Measurements from ENCODE around the gene MAP2K7.

Gene MAP2K7

GRCh38 chr19:7922836-7923195, 19.1 kb downstream of the MAP2K7 start:
- DNase-seq (ENCODE audit: low read depth) = no peak
- TF ChIP-seq, protein P1, sequence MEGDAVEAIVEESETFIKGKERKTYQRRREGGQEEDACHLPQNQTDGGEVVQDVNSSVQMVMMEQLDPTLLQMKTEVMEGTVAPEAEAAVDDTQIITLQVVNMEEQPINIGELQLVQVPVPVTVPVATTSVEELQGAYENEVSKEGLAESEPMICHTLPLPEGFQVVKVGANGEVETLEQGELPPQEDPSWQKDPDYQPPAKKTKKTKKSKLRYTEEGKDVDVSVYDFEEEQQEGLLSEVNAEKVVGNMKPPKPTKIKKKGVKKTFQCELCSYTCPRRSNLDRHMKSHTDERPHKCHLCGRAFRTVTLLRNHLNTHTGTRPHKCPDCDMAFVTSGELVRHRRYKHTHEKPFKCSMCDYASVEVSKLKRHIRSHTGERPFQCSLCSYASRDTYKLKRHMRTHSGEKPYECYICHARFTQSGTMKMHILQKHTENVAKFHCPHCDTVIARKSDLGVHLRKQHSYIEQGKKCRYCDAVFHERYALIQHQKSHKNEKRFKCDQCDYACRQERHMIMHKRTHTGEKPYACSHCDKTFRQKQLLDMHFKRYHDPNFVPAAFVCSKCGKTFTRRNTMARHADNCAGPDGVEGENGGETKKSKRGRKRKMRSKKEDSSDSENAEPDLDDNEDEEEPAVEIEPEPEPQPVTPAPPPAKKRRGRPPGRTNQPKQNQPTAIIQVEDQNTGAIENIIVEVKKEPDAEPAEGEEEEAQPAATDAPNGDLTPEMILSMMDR (IDR thresholded peaks at IDR 0.05; ENCODE audit: low read depth, low read length, missing control alignments) = no peak

DNA sequence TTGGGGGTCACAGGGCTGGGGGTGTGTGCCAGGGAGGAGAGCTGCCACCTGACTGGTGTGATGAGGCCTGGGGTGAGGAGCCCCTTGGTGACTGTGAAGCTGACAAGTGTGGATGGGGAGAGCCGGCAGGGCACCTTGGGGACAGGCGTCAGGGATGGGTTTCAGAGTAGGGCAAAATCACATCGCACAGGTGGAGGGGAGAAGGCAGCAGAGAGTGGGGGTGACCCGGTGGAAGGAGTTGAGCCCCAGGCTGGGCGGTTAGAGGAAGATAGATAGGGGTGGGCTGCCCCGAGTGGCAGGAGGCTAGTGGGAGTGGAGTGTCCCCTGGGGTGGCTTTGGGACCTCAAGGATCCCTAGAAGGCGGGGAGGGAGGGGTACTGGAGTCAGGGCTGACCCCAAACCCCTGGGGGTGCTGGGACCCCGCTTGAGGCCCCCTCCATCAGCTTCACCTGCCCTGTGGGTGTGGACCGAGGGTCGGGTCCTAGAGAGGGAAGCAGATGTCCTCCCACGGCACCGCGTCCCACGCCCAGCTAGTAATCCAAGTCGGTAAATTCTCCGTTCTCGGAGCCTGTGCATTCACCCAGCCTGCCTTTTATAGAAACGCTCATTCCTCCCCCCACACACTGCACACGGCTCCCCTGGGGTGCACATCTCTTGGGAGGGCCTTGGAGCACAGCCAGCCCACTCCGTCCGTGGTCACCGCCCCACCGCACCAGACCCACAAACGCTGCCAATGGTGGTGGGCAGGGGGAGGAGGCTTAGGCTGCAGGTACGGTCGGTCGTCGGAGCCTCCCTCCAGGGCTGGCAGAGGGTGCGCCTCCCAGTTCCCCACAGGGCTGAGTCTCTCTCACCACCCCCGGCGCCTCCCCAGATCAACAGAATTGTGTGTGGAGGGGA, 19.9 kb downstream of the MAP2K7 start:
- DNase-seq (ENCODE audit: low read depth) = no peak
- TF ChIP-seq, protein P1 (IDR thresholded peaks at IDR 0.05; ENCODE audit: low read depth, low read length, missing control alignments) = no peak
- H3K4me3 ChIP-seq (ENCODE audit: low read depth, low read length) = no peak overlapping the region

More at GRCh38 chr19:7922836-7923195, 19.1 kb downstream of the MAP2K7 start:
- no peak overlapping the region for H3K4me3 ChIP-seq (ENCODE audit: low read depth, low read length)

DNA sequence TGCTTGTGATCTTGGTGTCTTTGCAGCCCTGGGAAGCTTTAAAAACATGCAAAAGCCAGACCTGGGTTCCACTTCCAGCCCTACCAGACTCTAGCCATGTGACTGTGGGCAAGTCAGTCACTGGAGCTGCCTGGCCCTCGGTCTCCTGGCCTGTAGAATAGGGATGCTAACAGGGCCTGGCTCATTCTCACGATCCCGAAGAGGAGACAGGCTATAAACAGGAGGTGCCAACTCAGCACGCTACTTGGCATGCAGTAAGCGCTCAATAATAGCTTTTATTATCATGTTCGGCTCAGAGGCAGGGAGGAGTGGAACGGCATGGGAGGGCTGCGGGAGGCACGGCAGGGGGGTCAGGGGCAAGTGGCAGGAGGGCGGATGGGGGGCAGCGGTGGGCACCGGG, 20.6 kb downstream of the MAP2K7 start:
- TF ChIP-seq, protein P1 (IDR thresholded peaks at IDR 0.05; ENCODE audit: low read depth, low read length, missing control alignments) = no peak

GRCh38 chr19:7924651-7925170, 21.0 kb downstream of the MAP2K7 start:
- TF ChIP-seq, protein P1 (IDR thresholded peaks at IDR 0.05; ENCODE audit: low read depth, low read length, missing control alignments) = no peak
- no peak for DNase-seq (ENCODE audit: low read depth)
- no peak overlapping the region for H3K4me3 ChIP-seq (ENCODE audit: low read depth, low read length)

More for the DNA sequence above, 20.6 kb downstream of the MAP2K7 start:
- no peak for DNase-seq (ENCODE audit: low read depth)
- H3K4me3 ChIP-seq (ENCODE audit: low read depth, low read length) = no peak overlapping the region

GRCh38 chr19:7925171-7925851, 21.6 kb downstream of the MAP2K7 start:
- no peak for DNase-seq (ENCODE audit: low read depth)
- TF ChIP-seq, protein P1 (IDR thresholded peaks at IDR 0.05; ENCODE audit: low read depth, low read length, missing control alignments) = peak; percentile 83
- peak overlapping the region; percentile 28; the same call in 1 of the 2 replicates for H3K4me3 ChIP-seq (ENCODE audit: low read depth, low read length)

DNA sequence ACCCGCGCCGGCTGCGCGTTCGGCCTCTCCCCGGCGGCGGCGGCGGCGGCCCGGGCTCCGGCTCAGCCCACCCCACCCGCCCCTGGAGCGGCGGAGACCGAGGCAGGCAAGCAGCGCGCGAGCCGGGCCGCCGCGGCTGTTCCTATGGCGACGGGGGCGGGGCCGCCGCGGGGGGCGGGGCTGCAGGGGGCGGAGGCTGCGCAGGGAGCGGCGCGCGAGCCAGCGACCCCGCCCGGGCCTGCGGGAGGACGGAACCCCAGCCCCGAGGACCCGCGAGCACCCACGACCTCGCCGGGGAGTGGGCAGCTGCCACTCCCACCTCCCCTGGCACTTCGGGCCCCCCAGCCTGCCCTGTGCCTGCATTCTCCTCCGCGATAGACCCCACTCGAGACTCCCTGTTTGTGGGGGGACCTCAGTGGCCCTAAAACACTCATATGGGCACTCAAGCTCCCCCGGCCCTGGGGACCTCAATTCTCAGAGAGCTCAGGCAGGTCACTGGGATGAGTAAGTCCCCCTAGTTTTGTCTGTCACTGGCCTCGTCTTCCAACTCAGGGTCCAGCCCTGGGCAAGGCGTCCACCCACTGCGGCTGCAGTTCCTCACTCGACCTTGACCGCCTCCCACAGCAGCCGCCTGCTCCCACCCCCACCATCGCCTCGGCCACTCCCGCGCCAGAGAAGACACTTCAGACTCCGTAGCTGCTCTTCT, 22.5 kb downstream of the MAP2K7 start, which contains the start of gene CTXN1:
CTXN1 (minus strand) TSS at position 115 of the 706 bp plus-strand sequence. CDS start 597 bp downstream, outside the sequence.
- peak within 1 kb of the TSS; percentile 28; the same call in 1 of the 2 replicates for H3K4me3 ChIP-seq (ENCODE audit: low read depth, low read length)
- DNase-seq (ENCODE audit: low read depth) = no peak
- TF ChIP-seq, protein P1 (IDR thresholded peaks at IDR 0.05; ENCODE audit: low read depth, low read length, missing control alignments) = no peak

Measured in GM12864 (cell line).